NCI-H748 (cell line): ENCODE data around the gene LGALS7.
"Not testable (repeated sequence)": the region's sequence is repeated elsewhere in the genome, so short reads cannot be mapped to it uniquely, and the experiment has no call there.

ENCODE experiments used
- DNase-seq: peaks from one replicate; lab custom pipeline; 2025; ENCODE audit not compliant: unreplicated experiment; lab: John Stamatoyannopoulos, UW

The LGALS7 gene

DNA sequence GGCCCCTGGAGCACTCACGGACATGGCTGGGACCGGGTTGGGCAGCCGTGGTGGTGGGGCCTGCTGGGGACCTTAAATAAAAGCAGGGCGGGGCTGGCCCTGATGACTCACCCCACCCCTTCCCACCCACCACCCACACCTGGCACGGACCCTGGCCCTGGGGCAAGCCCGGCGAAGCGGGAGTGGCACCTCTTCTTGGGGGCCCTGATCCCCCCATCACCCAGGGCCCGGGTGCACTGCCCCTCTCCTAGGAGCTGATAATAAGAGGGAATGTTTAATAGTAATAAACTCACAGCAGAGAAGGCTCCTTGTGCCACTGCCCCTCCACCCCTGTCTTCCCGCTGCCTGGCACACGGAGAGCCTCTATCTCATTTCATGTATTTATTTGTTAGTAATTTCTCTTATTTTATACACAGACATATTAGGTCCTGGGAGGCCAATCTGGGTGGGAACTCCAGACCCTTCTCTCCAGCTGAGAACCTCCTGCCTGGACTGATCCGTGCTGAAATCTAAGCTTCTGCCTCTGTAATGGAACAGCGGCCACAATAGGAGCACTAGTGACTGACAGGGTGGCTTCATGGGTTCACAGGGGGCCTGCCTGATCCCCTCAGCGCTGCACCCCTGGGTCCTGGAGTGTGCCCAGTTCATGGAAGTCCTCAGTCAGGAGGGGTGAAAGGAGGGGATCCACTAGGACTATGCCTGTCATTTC, at the start of gene LGALS7:
LGALS7 (minus strand) TSS at position 49 of the 709 bp plus-strand sequence; CDS start at position 24, 25 bp downstream.
- no peak for DNase-seq

DNA sequence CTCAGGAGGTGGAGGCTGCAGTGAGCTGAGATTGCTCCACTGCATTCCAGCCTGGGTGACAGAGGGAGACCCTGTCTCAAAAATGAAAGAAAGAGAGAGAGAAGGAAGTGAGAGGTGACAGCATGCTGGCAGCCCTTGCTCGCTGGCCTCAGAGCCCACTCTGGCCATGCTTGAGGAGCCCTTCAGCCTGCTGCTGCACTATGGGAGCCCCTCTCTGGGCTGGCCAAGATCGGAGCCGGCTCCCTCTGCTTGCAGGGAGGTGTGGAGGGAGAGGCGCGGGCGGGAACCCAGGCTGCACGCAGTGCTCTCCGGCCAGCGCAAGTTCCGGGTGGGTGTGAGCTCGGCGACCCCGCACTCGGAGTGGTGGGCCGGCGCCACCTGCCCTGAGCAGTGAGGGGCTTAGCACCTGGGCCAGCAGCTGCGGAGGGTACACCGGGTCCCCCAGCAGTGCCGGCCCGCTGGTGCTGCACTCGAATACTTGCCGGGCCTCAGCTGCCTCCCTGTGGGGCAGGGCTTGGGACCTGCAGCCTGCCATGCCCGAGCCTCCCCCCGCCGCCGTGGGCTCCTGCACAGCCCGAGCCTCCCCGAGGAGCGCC, 48.0 kb upstream of the LGALS7 start:
- DNase-seq, result not testable (repeated sequence)

DNA sequence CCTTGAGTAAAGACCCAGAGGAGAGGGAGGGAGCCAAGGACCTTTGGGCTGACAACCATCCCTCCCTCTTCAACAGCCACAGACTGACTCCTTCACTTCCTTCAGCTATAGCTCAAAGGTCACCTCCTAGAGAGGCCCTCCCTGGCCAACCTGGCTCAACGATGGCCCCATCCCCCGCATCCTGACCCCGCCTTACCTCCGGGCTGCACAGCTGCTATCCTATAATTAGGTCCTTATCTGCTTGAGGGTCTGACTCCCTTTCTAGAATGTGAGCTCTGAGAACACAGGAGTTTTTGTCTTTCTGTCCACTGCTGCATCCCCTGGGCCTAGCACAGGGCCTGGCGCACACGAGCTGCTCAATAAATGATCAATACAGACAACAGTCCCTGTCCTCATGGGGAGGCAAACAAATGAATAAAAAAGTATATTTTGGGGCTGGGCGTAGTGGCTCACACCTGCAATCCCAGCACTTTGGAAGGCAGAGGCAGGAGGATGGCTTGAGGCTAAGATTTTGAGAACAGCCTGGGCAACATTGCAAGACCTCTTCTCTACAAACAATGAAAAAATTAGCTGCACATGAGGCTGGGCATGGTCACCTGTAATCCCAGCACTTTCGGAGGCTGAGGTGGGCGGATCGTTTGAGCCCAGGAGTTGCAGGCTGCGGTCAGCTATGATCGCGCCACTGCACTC, 46.1 kb upstream of the LGALS7 start:
- no peak for DNase-seq

DNA sequence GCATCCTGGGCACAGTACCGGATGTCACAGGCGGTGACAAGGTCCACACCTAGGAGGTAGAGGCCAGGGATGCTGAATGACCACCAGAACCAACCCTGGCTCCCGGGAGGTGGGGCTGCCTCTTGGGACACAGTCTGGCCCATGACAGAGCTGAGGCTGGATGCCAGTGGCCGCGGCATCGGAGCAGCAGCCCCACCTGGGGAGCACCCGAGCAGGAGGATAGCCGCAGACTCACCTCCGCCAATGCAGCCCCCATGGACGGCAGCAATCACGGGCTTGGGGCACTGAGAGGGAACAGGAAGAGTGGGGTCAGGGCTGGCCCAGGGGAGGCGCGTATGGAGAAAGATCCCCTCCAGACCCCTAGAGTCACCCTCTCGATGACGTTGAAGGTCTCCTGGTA, 43.8 kb upstream of the LGALS7 start:
- DNase-seq, result no peak

DNA sequence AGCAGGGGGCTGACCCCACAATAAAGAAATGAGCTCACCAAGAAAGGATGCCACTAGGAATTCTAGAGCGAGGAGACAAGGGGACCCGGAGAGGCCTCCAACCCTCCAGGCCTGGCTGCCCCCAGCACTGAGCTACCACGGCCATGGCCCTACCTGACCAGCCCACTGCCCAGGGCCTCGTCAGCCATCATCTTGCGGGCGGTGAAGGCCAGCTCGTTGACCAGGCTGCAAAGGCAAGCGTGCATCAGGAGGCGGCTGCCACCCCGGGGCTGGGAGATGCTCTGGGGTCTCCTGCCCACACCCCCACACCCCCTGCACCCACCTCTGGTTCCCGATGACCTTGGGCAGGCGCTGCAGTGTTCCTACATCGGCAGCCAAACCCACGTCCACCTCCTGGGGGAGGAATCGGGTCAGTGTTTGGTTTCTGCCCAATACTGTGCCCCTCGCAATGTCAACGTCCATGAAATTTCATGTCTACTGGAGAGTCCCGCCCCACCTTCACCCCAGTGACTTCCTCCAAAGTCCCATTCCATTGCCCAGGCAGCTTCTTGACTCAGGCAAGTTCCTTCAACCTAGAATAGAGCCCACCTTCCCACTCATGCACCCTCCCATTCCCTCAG, 42.9 kb upstream of the LGALS7 start:
- DNase-seq, result no peak

DNA sequence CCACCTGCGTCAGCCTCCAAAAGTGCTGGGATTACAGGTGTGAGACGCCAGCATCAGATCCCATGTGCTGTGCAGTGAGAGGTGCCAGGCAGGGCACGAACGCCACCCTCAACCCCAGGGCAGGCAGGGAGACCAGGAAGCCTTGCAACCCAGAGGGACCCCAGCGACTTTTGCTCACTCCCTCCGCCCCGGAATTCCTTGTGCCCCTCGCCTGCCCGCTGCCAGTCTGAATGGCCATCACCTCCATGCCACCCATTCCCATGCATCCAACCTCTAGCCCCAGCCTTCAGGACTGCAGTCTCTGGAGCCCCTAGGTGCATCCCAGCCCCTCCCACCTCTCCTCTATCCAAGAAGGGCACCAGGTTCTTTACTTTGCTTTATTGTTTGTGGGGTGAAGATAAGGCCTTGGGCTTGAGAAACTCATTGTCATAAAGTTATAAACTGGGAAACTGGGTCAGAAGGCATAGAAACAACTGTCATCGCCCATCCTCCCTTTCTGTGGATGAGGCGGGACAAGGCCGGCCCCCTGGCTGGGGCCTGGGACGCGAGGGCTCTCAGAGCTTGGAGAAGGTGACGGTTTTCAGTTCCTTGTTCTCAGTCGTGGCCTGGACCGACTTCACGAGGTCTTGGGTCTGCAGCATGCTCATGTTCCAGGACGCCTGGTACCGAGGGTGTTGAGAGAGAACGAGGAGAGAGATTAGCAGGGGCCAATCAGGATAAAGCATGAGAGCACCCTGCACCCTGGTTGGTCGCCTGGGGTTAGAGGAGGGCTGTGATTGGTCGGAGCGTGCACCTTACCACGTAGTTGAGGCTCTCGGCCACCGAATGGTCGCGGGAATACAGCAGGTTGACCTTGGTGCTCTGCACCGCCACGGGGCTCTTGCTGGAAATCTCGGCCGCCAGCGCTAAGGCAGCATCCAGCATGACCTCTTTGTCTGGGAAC, 42.0 kb upstream of the LGALS7 start:
- no peak for DNase-seq

DNA sequence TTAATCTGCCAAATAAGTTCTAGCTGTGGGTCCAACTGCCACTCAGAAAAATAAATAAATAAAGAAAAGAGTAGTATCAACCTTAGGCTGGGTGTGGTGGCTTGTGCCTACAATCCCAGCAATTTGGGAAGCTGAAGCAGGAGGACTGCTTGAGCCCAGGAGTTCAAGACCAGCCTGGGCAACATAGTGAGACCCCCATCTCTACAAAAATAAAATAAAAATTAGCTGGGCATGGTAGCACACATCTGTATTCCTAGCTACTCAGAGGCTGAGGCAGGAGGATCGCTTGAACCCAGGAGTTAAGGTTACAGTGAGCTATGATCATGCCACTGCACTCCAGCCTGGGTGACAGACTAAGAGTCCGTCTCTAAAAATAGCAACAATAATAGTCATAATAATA, 40.6 kb upstream of the LGALS7 start:
- DNase-seq, result not testable (repeated sequence)

DNA sequence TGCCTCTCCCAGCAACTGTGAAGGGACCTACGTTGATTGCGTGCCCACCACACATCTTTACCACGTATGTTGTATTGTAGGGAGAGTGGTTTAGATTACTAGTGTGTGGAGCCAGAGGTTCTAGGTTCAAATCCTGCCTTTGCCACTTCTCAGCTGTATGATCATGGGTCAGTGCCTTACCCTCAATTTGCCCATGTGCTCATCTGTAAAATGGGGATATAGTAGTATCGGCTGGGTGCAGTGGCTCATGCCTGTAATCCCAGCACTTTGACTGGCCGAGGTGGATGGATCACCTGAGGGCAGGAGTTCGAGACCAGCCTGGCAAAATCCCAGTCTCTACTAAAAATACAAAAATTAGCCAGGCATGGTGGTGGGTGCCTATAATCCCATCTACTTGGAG, 40.0 kb upstream of the LGALS7 start:
- no peak for DNase-seq

DNA sequence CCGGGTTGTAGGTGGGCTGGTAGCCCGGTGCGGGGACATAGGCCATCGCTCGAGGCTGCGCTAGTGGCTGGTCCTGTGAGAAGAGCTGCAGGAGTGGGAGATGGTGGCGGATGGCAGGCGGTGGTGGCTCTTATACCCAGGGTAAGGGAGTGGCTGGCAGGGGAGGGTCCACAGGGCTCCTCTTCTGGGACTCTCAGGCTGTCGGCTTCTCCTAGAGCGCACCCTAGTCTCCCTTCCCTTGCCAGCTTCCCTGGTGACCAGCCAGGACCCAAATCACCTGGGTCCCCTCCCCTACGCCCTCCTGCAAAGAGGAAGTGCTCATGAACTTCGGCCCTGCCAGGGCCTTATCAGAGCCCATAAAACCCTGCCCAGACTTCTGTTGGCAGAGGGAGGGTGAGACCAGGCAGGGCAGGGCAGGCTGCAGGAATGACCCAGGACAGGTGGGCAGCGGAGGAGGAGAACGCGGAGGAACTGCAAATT, 39.6 kb upstream of the LGALS7 start, which contains the start of gene LGALS4:
LGALS4 (minus strand) TSS at position 105 of the 480 bp plus-strand sequence; CDS start at position 46, 59 bp downstream.
- no peak for DNase-seq

DNA sequence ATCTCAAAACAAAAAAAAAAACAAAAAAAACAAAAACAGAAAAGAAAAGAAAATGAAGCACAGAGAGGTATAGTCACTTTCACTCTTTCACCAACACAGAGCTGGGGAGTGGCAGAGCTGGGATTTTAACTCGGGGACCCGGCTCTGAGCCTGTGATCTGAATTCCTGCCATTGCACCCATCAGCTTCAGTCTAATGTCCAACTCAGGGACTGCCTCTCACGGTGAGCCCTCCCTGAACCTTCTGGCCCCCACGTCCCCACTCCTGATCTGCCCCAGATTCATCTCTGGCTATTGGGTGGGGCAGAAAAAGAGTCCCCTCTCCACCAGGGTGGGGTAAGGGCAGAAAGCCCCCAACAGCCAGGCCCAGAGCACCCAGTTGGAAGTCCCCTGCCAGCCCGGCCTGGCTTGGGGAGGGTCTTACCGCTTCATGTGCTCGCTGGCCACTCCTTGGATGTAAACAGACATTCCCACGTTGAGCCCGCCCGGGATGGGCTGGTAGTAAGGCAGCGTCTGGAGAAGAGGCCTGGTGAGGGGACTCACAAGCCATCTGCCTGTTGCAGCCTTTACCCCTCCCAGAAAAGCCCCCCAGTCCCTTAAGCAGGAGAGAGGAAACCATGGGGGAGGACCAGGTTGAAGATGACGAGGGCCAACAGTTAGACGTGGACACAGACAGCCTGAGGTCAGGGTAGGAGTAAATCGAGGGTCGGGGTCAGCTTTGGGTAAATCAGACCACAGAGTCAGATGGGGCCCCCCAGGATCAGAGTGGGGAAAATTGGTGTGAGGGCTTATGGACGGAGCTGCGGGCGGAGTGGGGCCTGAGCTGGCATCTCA, 38.9 kb upstream of the LGALS7 start:
- DNase-seq, result no peak

DNA sequence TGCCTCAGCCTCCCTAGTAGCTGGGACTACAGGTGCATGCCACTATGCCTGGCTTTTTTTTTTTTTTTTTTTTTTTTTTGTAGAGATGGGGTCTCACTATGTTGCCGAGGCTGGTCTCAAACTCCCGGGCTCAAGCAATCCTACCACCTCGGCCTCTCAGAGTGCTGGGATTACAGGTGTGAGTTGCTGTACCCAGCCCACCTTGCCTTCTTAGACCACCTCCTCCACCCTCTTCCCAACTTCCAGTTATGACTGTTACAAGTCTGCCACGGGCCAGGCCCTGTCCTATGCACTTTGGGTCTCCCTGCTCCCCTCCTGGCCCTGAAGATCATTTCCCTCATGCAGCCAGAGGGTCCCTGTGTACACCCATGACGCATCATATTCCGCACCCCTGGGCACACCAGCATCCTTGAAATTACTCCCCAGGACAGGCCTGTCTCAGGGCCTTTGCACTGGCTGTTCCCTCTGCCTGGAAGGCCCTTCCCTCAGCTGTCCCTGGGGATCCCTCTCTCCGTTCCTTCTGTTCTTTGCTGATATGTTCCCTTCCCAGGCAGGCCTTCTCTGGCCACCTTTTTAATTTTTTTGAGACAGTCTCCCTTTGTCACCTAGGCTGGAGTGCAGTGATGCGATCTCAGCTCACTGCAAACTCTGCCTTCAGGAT, 36.4 kb upstream of the LGALS7 start:
- DNase-seq, result no peak

DNA sequence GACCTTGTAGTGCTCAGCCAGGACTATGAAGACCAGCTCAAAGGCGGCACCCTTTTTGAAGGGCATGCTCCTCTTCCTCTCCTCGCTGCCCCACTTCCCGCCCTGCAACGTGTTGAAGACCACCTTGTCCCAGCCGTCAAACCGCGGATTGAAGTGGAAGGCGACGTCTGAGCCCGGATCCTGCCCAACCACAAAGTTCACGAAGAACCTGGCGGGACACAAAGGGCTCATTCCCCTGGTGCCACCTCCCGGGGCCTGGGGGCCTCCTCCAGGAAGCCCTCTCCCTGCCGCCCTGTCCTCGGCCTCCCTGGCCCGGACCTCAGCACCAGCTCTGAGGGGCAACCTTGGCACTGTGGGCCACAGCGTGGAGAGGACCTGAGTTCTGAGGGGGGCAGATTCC, 35.4 kb upstream of the LGALS7 start:
- DNase-seq, result no peak

DNA sequence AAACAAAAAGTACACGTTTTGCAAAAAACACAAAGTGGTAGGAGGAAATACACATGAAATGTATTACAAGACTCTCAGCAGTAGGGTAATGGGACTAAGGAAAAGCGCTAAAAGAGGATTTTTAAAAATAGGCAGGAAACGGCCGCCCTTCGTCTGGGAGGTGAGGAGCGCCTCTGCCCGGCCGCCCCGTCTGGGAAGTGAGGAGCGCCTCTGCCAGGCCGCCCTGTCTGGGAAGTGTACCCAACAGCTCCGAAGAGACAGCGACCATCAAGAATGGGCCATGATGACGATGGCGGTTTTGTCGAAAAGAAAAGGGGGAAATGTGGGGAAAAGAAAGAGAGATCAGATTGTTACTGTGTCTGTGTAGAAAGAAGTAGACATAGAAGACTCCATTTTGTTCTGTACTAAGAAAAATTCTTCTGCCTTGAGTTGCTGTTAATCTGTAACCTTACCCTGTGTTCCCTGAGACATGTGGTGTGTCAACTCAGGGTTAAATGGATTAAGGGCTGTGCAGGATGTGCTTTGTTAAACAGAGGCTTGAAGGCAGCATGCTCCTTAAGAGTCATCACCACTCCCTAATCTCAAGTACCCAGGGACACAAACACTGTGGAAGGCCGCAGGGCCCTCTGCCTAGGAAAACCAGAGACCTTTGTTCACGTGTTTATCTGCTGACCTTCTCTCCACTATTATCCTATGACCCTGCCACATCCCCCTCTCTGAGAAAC, 34.2 kb upstream of the LGALS7 start:
- not testable (repeated sequence) for DNase-seq

DNA sequence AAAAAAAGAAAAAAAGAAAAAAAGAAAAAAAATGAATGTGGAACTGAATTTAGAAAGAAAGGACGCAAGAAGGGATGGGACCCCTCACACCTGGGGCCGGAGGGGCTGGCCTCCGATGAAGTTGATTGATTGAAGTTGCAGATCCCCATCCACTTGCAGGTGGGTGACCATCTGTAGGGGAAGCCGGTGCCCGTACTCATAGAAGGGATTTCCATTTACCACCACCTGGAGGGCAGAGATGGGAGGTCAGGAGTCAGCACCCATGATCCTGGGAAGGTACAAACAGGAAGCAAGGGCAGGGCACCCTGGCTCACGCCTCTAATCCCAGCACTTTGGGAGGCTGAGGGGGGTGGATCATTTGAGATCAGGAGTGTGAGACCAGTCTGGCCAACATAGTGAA, 33.1 kb upstream of the LGALS7 start:
- no peak for DNase-seq

DNA sequence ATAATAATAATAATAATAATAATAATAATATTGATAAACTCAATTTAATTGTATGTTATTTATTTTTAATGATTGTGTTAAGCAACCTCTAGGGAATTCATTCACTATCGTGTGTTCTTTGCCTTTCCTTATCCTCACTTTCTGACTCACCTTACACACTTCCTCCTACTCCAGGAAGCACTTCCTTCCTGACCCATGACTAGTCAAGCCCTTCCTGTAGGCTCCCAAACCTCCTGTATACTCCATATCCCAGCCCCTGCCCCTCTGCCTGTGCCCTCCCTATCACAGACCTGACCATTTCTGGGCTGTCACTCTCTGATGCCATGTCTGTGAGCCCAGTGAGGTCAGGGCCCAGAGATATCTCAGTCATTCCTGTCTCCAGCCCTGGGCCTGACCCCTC, 31.9 kb upstream of the LGALS7 start:
- no peak for DNase-seq

DNA sequence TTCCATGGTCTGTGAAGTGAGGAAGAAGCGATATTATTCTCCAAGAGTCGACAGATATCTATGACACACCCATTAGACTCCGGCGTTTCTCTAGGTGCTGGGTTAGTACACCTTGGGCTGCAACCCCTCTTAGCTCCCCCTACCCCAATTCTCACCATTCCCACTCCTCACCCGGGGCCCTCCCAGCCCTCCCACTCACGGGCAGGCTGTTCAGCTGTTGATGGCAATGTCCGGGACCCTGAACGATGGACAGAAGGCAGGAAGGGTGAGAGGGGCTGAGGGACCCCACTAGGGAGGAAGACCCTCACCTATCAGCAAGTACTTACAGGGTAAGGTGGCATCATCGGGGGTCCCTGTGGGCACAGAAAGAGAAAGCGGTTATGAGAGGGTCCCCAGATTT, 30.2 kb upstream of the LGALS7 start:
- DNase-seq, result no peak

DNA sequence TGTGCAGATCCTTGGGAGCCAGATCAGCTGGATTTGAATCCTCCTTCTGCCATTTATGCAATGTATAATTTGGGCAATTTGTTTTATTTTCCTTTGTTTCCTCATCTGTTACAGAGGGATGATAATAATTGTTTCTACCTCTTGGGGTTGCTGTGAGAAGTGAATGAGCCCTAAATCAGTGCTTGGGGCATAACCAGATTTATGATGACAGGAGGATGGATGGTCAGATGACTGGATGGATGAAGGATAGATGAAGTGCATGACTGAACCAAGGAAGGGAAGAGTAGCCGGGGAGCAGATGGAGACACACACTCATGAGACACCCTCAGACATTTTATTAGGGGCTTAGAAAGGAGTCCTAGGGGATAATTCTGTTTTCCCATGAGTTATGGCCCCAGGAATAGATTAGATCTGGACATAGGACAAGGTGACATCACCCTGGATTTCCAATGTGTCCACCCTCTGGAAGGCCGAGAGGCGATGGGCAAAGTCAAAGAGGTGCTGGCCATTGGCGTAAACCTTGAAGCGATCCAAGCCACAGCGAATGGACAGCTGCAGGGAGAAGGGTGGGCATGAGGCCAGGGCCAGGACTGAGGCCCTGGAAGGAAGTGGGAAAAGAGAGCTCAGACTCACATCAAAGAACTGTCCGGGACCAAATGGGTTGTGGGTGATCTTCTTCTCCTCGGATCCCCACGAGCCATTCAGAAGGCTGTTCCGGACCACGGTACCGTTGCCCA, 28.2 kb upstream of the LGALS7 start:
- DNase-seq, result no peak
